ENCODE data around the gene AGAP1.
A peak's percentile ranks its signal among the peaks of the same experiment; 100 is the strongest.
"Not testable (repeated sequence)": the region's sequence is repeated elsewhere in the genome, so short reads cannot be mapped to it uniquely, and the experiment has no call there.

Gene AGAP1

DNA sequence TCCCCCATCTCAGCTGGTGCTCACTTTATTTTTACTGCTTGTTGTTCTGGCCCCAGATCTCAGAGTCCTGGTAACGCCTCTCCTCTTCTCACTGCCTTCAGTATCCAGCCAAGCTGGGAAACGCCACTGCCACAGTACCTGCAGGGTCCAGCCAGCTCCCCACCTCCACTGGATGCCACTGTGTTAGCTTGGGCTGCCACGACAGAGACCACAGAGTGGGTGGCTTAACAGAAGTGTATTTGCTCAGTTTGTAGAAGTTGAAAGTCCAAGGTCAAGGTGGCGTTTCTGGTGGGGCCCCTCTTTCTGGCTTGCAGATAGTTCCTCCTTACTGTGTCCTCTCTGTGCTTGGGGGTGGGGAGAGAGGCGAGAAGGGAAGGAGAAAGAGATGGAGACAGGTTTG, 107.1 kb downstream of the AGAP1 start:
- no peaks in the 10 kb centered on the region for H3K9me3 Mint-ChIP-seq
- H3K4me3 Mint-ChIP-seq: no peak overlapping the region
- DNase-seq (ENCODE audit: low spot score in 2 of 2) (no peak), ATAC-seq (replicated peaks; ENCODE audit: extremely low read depth, poor library complexity, severe bottlenecking) (no peak)
- peaks cover 4% of the 10 kb centered on the region for H3K36me3 Mint-ChIP-seq (ENCODE audit: insufficient read depth)
- H3K4me1 Mint-ChIP-seq: peaks cover 8% of the 10 kb centered on the region
- H3K27me3 Mint-ChIP-seq: peaks cover 7% of the 10 kb centered on the region
- peak overlapping the region; percentile 30 for H3K27ac Mint-ChIP-seq (ENCODE audit: low read depth)

DNA sequence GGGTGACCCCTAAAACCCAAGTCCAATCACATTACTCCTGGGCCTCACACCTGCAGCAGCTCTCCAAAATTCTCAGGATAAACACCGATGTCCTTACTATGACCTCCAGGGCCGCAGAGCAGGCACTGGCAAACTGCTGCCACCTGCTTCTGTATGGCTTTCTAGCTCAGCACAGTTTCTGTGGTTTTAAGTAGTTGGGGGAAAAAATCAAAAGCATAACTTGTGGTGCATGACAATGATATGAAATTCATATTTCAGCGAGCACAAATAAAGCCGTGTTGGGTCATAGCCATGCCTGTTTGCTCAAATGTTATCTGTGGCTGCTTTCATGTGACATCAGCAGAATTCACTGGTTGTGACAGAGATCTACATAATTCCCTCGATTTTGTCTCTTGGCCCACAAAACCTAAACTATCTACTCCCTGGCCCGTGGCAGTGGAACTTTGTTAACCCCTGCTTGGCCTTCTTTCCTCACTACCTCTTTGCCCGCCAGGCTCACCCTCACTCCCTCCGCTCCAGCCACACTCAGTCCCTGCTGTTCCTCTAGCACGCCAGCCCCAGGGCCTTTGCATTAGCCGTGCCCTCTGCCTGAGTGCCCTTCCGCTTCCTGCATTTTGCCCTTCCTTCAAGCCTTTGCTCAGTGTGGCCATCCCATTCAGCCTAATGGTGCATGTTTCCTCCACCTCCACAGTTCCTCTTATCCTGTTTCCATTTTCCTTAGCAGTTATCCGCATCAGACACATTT, 108.3 kb downstream of the AGAP1 start:
- no peak for ATAC-seq (replicated peaks; ENCODE audit: extremely low read depth, poor library complexity, severe bottlenecking)
- no peak overlapping the region for H3K4me3 Mint-ChIP-seq
- DNase-seq (ENCODE audit: low spot score in 2 of 2): no peak
- peaks cover 4% of the 10 kb centered on the region for H3K36me3 Mint-ChIP-seq (ENCODE audit: insufficient read depth)
- H3K9me3 Mint-ChIP-seq: no peaks in the 10 kb centered on the region
- H3K27ac Mint-ChIP-seq (ENCODE audit: low read depth): no peak overlapping the region
- peaks cover 8% of the 10 kb centered on the region for H3K4me1 Mint-ChIP-seq
- H3K27me3 Mint-ChIP-seq: peaks cover 7% of the 10 kb centered on the region

DNA sequence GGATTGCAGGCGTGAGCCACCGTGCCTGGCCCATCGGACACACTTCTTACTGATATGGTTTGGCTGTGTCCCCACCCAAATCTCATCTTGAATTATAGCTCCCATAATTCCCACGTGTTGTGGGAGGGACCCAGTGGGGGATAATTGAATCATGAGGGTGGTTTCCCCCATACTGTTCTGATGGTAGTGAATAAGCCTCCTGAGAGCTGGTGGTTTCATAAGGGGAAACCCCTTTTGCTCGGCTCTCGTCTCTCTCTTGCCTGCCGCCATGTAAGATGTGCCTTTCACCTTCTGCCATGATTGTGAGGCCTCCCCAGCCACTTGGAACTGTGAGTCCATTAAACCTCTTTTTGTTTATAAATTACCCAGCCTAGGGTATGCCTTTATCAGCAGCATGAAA, 109.1 kb downstream of the AGAP1 start:
- H3K36me3 Mint-ChIP-seq (ENCODE audit: insufficient read depth); H3K4me3 Mint-ChIP-seq; H3K27ac Mint-ChIP-seq (ENCODE audit: low read depth); DNase-seq (ENCODE audit: low spot score in 2 of 2); H3K4me1 Mint-ChIP-seq; H3K9me3 Mint-ChIP-seq; ATAC-seq (replicated peaks; ENCODE audit: extremely low read depth, poor library complexity, severe bottlenecking); H3K27me3 Mint-ChIP-seq: not testable (repeated sequence)

DNA sequence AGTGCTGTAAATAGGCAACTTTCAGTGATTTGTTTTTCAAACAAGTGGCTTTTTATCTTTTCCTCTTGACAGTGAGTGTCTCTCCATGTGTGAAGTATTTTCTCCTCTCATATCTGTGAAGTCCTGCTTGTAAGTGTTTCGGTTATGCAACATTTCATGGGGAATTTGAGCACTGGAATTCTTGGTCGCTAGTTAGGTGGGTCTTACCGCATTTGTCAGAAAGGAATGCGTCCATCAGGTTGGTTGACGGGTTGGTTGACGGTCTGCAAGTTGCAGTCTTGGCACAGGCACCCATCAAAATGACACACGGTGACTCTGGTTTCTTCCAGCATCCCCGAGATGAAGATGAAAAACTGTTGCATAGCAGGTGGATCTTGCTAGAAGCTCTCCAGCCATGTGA, 109.8 kb downstream of the AGAP1 start:
- peaks cover 8% of the 10 kb centered on the region for H3K4me1 Mint-ChIP-seq
- H3K9me3 Mint-ChIP-seq: no peaks in the 10 kb centered on the region
- no peak for DNase-seq (ENCODE audit: low spot score in 2 of 2)
- H3K27ac Mint-ChIP-seq (ENCODE audit: low read depth): no peak overlapping the region
- ATAC-seq (replicated peaks; ENCODE audit: extremely low read depth, poor library complexity, severe bottlenecking): no peak
- H3K4me3 Mint-ChIP-seq: no peak overlapping the region
- H3K27me3 Mint-ChIP-seq: peaks cover 7% of the 10 kb centered on the region
- H3K36me3 Mint-ChIP-seq (ENCODE audit: insufficient read depth): peaks cover 3% of the 10 kb centered on the region

DNA sequence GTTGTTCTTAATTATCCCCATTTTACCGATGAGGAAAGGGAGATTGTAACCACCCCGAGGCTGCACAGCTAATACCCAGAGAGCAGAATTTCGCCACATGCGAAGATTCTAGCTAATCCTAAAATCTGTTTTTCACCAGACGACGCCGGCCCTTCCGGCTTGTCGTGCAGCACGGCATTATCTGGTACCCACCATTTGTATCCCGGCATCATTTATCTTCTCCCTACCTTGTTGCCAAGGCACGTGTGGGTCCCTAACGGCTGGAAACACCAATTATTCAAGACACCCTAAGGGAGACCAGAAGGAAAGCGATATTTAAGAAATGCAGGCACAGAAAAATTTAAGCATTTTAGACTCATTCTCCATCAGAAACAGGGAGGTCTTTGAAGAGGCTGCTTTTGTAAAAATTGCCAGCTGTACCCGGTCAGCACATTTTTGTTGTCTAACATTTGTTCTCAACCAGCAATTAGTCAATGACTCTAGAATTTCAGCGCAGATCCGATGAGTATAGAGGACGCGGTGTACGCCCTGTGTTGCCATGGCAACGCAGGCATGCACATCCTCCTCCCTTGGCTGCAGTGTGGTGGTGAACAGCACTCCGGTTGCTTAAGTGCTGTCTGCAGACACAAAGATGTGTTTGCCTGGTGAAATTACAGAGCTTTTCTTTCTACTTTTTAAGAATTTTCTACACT, 111.6 kb downstream of the AGAP1 start:
- peaks cover 9% of the 10 kb centered on the region for H3K4me1 Mint-ChIP-seq
- H3K36me3 Mint-ChIP-seq (ENCODE audit: insufficient read depth): peaks cover 3% of the 10 kb centered on the region
- no peaks in the 10 kb centered on the region for H3K9me3 Mint-ChIP-seq
- DNase-seq (ENCODE audit: low spot score in 2 of 2) (no peak), ATAC-seq (replicated peaks; ENCODE audit: extremely low read depth, poor library complexity, severe bottlenecking) (no peak)
- H3K27me3 Mint-ChIP-seq: peaks cover 7% of the 10 kb centered on the region
- H3K4me3 Mint-ChIP-seq: no peak overlapping the region
- no peak overlapping the region for H3K27ac Mint-ChIP-seq (ENCODE audit: low read depth)

DNA sequence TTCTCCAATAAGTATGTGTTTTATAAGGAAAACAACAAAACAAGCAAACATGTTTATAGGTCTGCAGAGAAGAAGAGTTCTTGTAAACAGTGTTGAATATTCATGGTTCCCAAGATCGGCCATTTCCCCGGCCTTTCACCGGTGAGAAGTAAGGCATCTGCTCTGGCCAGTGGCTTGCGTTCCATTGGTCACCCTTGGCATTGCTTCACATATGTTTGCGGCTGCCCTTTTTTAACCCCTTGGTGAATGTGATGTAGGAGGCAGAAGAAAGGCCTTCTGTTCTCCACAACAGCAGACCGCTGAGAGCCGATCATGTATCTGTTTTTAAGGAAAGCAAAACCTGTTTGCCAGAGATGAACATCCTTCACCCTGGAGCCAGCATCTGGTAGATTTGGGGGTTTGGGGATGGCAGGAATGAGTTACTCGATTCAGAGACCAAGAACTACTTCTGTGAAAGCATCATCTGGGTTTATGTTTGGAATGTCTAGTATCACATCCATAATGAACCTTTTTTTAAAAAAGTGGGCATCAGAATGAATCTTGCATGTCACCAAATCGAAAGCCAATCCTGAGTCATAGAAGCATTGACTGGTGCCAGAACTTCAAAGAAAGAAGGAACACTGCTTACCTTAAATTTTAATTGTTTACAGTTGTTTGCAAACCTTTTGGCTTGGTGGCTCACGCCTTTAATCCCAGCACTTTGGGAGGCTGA, 112.3 kb downstream of the AGAP1 start:
- peaks cover 16% of the 10 kb centered on the region for H3K4me1 Mint-ChIP-seq
- DNase-seq (ENCODE audit: low spot score in 2 of 2) (no peak), ATAC-seq (replicated peaks; ENCODE audit: extremely low read depth, poor library complexity, severe bottlenecking) (no peak)
- H3K9me3 Mint-ChIP-seq: no peaks in the 10 kb centered on the region
- no peak overlapping the region for H3K4me3 Mint-ChIP-seq
- H3K27ac Mint-ChIP-seq (ENCODE audit: low read depth): no peak overlapping the region
- H3K36me3 Mint-ChIP-seq (ENCODE audit: insufficient read depth): peaks cover 3% of the 10 kb centered on the region
- H3K27me3 Mint-ChIP-seq: peaks cover 7% of the 10 kb centered on the region

DNA sequence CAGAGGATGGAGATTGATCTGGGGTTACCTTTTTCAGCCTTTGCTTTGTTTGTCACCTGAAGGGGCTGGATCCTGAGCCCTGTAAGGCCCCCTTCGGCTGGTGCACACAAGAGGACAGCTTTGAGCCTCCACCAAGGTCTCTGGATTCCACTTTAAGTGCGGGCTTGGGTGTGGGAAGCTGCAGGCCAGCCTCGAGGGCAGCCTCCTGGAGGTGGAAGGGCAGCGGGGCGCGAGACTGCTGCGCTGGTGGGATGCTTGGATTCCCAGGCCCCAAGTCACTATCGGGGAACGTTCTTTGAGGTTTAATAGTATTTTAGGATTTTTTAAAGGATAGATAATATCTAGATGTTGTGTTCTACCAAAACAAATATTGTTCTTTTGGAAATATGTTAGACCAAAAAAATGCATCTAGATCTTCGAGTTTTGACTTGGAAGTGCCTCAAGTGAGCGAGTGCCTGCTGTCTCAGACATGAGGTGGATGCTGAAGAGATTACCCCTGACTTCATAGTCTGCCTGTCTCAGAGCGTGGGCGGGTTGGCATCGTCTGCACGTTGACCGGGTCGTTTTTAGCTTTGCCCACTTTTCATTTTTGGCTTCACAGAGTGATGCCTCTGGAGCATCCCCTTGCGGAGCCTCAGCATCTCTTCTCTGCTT, 113.8 kb downstream of the AGAP1 start:
- no peak overlapping the region for H3K4me3 Mint-ChIP-seq

DNA sequence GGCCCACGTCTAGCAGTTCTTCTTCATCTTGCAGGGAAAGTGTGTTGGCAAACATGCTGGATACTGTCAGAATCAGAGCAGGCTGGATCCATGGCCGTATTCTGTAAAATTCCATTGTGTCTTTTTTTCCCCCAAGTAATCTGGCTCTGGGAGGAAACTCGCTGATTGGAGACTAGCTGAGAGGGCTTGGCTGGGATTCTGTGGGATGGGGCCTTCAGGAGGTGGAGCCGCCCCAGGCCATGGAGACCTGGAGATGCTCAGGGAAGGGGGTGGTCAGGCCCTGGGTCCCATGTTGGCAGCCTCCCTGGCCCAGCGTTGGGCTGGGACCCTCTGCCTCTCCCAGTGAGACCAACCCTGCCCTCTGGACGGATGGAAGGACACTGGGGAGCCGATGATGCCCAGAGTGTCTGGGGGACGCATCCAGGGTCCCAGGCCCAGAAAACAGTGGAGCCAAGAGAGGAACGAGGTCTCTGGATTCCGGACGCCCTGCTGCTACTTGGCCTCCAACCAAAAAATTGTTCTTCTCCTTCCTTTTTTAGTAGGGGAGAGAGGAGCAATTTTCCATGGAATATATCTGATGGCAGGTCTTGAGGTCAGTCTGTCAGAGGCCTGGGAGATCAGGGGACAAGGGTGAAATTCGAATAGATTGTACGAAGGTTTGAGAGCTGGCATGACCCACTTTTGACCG, 114.5 kb downstream of the AGAP1 start:
- DNase-seq (ENCODE audit: low spot score in 2 of 2) (no peak), ATAC-seq (replicated peaks; ENCODE audit: extremely low read depth, poor library complexity, severe bottlenecking) (no peak)
- Mint-ChIP-seq H3K36me3 (ENCODE audit: insufficient read depth) (no peaks in the 10 kb centered on the region), H3K27me3 (no peaks in the 10 kb centered on the region), H3K9me3 (no peaks in the 10 kb centered on the region), H3K4me1 (peaks cover 19% of the 10 kb centered on the region), H3K4me3 (no peak overlapping the region), H3K27ac (ENCODE audit: low read depth) (no peak overlapping the region)

More for the DNA sequence above, 113.8 kb downstream of the AGAP1 start:
- H3K4me1 Mint-ChIP-seq: peaks cover 19% of the 10 kb centered on the region
- H3K9me3 Mint-ChIP-seq: no peaks in the 10 kb centered on the region
- peaks cover 6% of the 10 kb centered on the region for H3K27me3 Mint-ChIP-seq
- no peak for ATAC-seq (replicated peaks; ENCODE audit: extremely low read depth, poor library complexity, severe bottlenecking)
- DNase-seq (ENCODE audit: low spot score in 2 of 2): no peak
- peaks cover 3% of the 10 kb centered on the region for H3K36me3 Mint-ChIP-seq (ENCODE audit: insufficient read depth)
- H3K27ac Mint-ChIP-seq (ENCODE audit: low read depth): no peak overlapping the region

DNA sequence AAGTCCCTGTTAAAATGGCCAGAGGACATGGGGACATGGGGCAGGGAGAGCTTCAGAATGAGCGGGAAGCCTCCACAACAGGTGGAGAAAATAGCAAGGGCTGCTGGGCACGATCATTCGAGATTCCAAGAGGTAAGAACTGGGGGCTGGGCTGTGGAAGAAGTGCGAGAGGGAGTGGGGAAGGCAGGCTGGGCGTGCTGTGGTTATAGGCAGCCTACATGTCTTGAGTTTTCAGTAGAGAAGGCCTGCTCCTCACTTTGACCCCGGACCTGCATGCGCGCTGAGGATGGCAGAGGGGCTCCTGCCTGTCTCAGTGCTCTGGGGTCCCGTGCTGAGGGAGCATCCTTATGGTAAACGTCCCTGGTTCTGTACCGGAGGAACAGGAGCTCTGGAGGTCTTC, 115.5 kb downstream of the AGAP1 start:
- Mint-ChIP-seq H3K27me3 (no peaks in the 10 kb centered on the region), H3K27ac (ENCODE audit: low read depth) (no peak overlapping the region), H3K36me3 (ENCODE audit: insufficient read depth) (no peaks in the 10 kb centered on the region), H3K4me3 (no peak overlapping the region), H3K9me3 (no peaks in the 10 kb centered on the region), H3K4me1 (peaks cover 25% of the 10 kb centered on the region)
- DNase-seq (ENCODE audit: low spot score in 2 of 2) (no peak), ATAC-seq (replicated peaks; ENCODE audit: extremely low read depth, poor library complexity, severe bottlenecking) (no peak)

DNA sequence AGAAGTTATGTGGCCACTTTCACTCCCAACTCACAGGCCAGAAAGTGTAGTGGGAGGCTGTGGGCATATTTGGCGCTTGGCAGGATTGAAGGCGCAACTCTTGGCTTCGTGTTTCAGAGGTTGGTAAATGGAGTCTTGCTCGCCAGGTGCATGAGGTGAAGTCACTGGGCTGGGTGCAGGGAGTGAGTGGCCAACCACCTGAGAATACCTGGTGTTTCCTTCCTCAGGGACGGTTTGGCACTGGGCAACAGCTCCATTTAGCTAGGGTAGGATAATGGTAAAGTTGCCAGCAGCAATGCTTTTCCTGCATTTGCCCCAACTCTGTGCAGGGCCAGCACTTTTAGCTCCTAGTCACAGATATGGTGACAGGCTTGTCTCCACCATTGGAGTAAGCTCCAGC, 115.9 kb downstream of the AGAP1 start:
- no peaks in the 10 kb centered on the region for H3K36me3 Mint-ChIP-seq (ENCODE audit: insufficient read depth)
- H3K4me1 Mint-ChIP-seq: peaks cover 27% of the 10 kb centered on the region
- H3K4me3 Mint-ChIP-seq: no peak overlapping the region
- no peaks in the 10 kb centered on the region for H3K27me3 Mint-ChIP-seq
- H3K9me3 Mint-ChIP-seq: no peaks in the 10 kb centered on the region
- ATAC-seq (replicated peaks; ENCODE audit: extremely low read depth, poor library complexity, severe bottlenecking) (no peak), DNase-seq (ENCODE audit: low spot score in 2 of 2) (no peak)
- no peak overlapping the region for H3K27ac Mint-ChIP-seq (ENCODE audit: low read depth)

DNA sequence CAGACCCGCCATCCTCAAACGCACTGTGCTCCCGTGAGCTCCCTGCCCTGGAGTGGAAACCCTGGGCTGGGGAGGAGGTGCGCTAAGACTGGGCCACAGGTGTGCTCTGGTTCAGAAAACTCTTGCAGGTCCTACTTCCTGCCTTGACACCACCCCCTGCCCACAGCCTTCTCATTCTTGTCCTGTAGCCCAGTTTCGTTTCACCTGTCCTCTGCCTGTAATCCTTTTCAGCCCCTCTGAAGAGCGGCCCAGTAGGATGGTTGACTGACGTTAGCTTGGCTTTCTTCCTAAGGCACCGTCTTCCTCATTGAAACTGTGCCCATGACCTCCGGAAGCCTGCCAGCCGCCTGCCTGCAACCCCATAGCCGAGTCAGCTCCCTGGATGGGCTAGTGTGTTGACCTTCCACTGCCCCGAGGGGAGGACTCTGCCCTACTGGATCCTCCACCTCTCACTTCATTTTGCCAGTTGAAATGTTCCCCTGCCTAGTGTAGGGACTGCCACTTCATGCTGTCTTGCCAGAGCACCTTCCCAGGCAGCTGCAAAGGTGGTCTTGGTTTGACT, 116.9 kb downstream of the AGAP1 start:
- ATAC-seq (replicated peaks; ENCODE audit: extremely low read depth, poor library complexity, severe bottlenecking) (no peak), DNase-seq (ENCODE audit: low spot score in 2 of 2) (no peak)
- peaks cover 21% of the 10 kb centered on the region for H3K4me1 Mint-ChIP-seq
- no peaks in the 10 kb centered on the region for H3K9me3 Mint-ChIP-seq
- H3K27ac Mint-ChIP-seq (ENCODE audit: low read depth): no peak overlapping the region
- no peaks in the 10 kb centered on the region for H3K36me3 Mint-ChIP-seq (ENCODE audit: insufficient read depth)
- no peak overlapping the region for H3K4me3 Mint-ChIP-seq
- no peaks in the 10 kb centered on the region for H3K27me3 Mint-ChIP-seq

DNA sequence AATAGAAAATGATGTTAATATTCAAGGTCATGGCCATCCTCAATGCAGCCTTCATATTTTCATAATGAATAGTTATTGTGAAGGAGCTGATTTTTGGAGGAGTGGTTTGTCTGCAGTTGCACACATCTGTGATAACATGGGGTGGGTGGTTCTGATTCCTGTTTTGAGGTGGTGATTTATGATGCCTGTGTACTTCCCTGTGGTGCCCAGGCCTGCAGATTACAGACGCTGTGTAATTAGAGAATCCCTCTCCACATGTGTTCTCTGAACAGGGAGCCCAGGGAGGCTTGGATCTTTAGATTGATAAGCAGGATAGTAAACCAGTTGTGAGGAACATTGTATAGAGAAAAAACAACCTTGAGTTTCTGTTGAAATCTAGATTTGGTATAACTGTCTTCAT, 117.5 kb downstream of the AGAP1 start:
- no peaks in the 10 kb centered on the region for H3K27me3 Mint-ChIP-seq
- no peak overlapping the region for H3K27ac Mint-ChIP-seq (ENCODE audit: low read depth)
- no peak for ATAC-seq (replicated peaks; ENCODE audit: extremely low read depth, poor library complexity, severe bottlenecking)
- no peaks in the 10 kb centered on the region for H3K9me3 Mint-ChIP-seq
- peaks cover 22% of the 10 kb centered on the region for H3K4me1 Mint-ChIP-seq
- no peaks in the 10 kb centered on the region for H3K36me3 Mint-ChIP-seq (ENCODE audit: insufficient read depth)
- DNase-seq (ENCODE audit: low spot score in 2 of 2): no peak
- no peak overlapping the region for H3K4me3 Mint-ChIP-seq
